ENCODE measurements around the gene COG6. TPM values are rescaled to one million over a fixed set of nuclear protein-coding genes. Genes with fewer than 3 reads are reported as not detected.

Gene COG6
- total and polyA plus RNA-seq, 4 donors, result 4.5 to 10.7 (median 8.0) TPM

DNA sequence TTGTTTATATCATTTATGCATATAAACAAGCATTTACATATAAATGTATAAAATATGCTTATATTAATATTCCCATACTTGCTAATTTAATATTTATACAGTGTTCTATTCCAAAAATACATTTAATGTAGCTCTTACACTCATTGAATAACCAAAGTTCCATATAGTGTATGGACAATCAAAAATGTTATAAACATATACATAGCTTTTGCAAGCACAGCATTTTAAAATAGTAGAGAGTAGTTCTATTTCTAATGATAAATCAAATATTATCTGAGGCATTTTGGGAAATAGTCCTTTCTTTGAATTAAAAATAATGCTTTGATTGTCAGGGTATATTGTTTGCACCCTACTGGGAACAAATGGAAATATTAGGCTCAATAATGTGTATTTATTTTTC lies 22.5 kb upstream of the COG6 start:
- no peak overlapping the region for H3K27ac ChIP-seq (ENCODE audit: low read depth in 1 of 2, low read length in 2 of 2)
- H3K4me3 ChIP-seq (ENCODE audit: low read depth in 1 of 3, low read length in 3 of 3), result no peak overlapping the region
- H3K4me1 ChIP-seq (ENCODE audit: control insufficient read depth in 4 of 4, insufficient read depth in 4 of 4, low read length in 3 of 4), result no peaks in the 10 kb centered on the region
- TF ChIP-seq GABPA (IDR thresholded peaks at IDR 0.05 in 1 of 2, conservative IDR thresholded peaks at IDR 0.05 in 1 of 2), result no peak
- no peak for TF ChIP-seq SP1 (IDR thresholded peaks at IDR 0.05)
- no peak for TF ChIP-seq RXRA (IDR thresholded peaks at IDR 0.05)
- TF ChIP-seq HNF4G (IDR thresholded peaks at IDR 0.05), result no peak
- TF ChIP-seq, protein P1, sequence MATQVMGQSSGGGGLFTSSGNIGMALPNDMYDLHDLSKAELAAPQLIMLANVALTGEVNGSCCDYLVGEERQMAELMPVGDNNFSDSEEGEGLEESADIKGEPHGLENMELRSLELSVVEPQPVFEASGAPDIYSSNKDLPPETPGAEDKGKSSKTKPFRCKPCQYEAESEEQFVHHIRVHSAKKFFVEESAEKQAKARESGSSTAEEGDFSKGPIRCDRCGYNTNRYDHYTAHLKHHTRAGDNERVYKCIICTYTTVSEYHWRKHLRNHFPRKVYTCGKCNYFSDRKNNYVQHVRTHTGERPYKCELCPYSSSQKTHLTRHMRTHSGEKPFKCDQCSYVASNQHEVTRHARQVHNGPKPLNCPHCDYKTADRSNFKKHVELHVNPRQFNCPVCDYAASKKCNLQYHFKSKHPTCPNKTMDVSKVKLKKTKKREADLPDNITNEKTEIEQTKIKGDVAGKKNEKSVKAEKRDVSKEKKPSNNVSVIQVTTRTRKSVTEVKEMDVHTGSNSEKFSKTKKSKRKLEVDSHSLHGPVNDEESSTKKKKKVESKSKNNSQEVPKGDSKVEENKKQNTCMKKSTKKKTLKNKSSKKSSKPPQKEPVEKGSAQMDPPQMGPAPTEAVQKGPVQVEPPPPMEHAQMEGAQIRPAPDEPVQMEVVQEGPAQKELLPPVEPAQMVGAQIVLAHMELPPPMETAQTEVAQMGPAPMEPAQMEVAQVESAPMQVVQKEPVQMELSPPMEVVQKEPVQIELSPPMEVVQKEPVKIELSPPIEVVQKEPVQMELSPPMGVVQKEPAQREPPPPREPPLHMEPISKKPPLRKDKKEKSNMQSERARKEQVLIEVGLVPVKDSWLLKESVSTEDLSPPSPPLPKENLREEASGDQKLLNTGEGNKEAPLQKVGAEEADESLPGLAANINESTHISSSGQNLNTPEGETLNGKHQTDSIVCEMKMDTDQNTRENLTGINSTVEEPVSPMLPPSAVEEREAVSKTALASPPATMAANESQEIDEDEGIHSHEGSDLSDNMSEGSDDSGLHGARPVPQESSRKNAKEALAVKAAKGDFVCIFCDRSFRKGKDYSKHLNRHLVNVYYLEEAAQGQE (IDR thresholded peaks at IDR 0.05), result no peak
- no peak for TF ChIP-seq NR2F2 (IDR thresholded peaks at IDR 0.05)
- no peak for TF ChIP-seq FOXA2 (IDR thresholded peaks at IDR 0.05)
- TF ChIP-seq, protein P2, sequence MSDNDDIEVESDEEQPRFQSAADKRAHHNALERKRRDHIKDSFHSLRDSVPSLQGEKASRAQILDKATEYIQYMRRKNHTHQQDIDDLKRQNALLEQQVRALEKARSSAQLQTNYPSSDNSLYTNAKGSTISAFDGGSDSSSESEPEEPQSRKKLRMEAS (IDR thresholded peaks at IDR 0.05), result no peak
- no peak for TF ChIP-seq FOXA1 (IDR thresholded peaks at IDR 0.05)
- H3K27me3 ChIP-seq (ENCODE audit: control insufficient read depth in 4 of 4, insufficient read depth in 4 of 4, low read length in 3 of 4), result peaks cover 0 to 3% (median 0%) of the 10 kb centered on the region in 4 donors
- no peaks in the 10 kb centered on the region for H3K36me3 ChIP-seq (ENCODE audit: control insufficient read depth in 4 of 4, insufficient read depth in 3 of 4, low read depth in 1 of 4, low read length in 3 of 4)
- H3K9me3 ChIP-seq (ENCODE audit: control insufficient read depth in 4 of 4, low read length in 3 of 4), result peaks cover 0 to 7% (median under 1%) of the 10 kb centered on the region in 4 donors
- no peak for DNase-seq (ENCODE audit: low spot score)
- no peak overlapping the region for H3K9ac ChIP-seq (ENCODE audit: low read depth in 1 of 2, low read length in 2 of 2)

DNA sequence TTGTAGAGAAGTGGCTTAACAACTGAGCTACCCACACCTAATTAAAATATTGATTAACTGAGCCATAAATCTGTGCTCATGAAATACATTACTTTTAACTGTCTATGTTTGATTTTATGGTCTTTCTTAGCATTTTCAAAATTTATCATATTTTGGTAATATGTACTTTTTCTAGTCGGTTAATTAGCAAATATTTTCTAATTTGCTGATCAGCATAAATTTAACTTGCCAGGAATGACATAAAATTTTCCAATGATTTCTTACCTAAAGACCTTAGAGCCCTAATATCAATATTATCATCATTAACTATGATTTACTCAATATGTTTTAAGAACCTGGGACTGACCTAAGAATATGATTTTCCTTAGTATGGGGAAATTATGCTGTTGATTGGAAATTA lies 19.9 kb upstream of the COG6 start:
- TF ChIP-seq, protein P3, sequence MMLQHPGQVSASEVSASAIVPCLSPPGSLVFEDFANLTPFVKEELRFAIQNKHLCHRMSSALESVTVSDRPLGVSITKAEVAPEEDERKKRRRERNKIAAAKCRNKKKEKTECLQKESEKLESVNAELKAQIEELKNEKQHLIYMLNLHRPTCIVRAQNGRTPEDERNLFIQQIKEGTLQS (IDR thresholded peaks at IDR 0.05), result no peak
- Histone ChIP-seq H3K27me3 (ENCODE audit: control insufficient read depth in 4 of 4, insufficient read depth in 4 of 4, low read length in 3 of 4) (peaks cover 0 to 3% (median 0%) of the 10 kb centered on the region in 4 donors), H3K9me3 (ENCODE audit: control insufficient read depth in 4 of 4, low read length in 3 of 4) (peaks cover 0 to 7% (median under 1%) of the 10 kb centered on the region in 4 donors), H3K4me3 (ENCODE audit: low read depth in 1 of 3, low read length in 3 of 3) (no peak overlapping the region), H3K9ac (ENCODE audit: low read depth in 1 of 2, low read length in 2 of 2) (no peak overlapping the region), H3K36me3 (ENCODE audit: control insufficient read depth in 4 of 4, insufficient read depth in 3 of 4, low read depth in 1 of 4, low read length in 3 of 4) (no peaks in the 10 kb centered on the region), H3K4me1 (ENCODE audit: control insufficient read depth in 4 of 4, insufficient read depth in 4 of 4, low read length in 3 of 4) (no peaks in the 10 kb centered on the region), H3K27ac (ENCODE audit: low read depth in 1 of 2, low read length in 2 of 2) (no peak overlapping the region)
- DNase-seq (ENCODE audit: low spot score), result no peak
- WGBS, result 79% methylated on average over 1 of the region's 1 CpG

DNA sequence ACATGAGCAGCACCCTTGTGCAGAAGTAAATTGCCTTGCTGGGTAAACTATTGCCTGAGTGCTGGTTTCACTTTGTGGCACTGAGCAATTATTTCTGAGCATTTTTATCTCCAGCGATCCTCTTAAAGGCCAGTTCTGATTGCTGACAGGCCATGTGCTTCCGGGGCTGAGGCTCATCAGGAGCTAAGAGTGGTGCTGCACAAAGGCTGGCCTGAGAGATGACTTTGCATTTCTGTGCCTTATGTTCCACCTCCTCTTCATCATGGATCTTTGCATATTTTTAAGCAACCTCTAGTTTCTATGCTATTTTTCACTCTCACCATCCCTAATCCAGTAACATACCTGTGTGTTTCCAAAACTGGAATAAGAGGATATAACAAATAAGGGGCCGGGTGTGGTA lies 17.6 kb upstream of the COG6 start:
- WGBS, result 85% methylated on average over 3 of the region's 3 CpGs

More for the DNA sequence above, 17.6 kb upstream of the COG6 start:
- H3K4me3 ChIP-seq (ENCODE audit: low read depth in 1 of 3, low read length in 3 of 3), result no peak overlapping the region
- no peak overlapping the region for H3K27ac ChIP-seq (ENCODE audit: low read depth in 1 of 2, low read length in 2 of 2)
- no peak overlapping the region for H3K9ac ChIP-seq (ENCODE audit: low read depth in 1 of 2, low read length in 2 of 2)
- H3K4me1 ChIP-seq (ENCODE audit: control insufficient read depth in 4 of 4, insufficient read depth in 4 of 4, low read length in 3 of 4), result no peaks in the 10 kb centered on the region
- DNase-seq (ENCODE audit: low spot score), result no peak
- TF ChIP-seq FOXA1 (IDR thresholded peaks at IDR 0.05) (no peak), HNF4A (conservative IDR thresholded peaks at IDR 0.05) (no peak), TAF1 (conservative IDR thresholded peaks at IDR 0.05) (no peak), YY1 (IDR thresholded peaks at IDR 0.05) (no peak), EGR1 (IDR thresholded peaks at IDR 0.05; ENCODE audit: low read depth in 2 of 2) (no peak)
- TF ChIP-seq, protein P2 (IDR thresholded peaks at IDR 0.05), result no peak
- TF ChIP-seq, protein P1 (IDR thresholded peaks at IDR 0.05), result no peak
- TF ChIP-seq, protein P4, sequence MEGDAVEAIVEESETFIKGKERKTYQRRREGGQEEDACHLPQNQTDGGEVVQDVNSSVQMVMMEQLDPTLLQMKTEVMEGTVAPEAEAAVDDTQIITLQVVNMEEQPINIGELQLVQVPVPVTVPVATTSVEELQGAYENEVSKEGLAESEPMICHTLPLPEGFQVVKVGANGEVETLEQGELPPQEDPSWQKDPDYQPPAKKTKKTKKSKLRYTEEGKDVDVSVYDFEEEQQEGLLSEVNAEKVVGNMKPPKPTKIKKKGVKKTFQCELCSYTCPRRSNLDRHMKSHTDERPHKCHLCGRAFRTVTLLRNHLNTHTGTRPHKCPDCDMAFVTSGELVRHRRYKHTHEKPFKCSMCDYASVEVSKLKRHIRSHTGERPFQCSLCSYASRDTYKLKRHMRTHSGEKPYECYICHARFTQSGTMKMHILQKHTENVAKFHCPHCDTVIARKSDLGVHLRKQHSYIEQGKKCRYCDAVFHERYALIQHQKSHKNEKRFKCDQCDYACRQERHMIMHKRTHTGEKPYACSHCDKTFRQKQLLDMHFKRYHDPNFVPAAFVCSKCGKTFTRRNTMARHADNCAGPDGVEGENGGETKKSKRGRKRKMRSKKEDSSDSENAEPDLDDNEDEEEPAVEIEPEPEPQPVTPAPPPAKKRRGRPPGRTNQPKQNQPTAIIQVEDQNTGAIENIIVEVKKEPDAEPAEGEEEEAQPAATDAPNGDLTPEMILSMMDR (IDR thresholded peaks at IDR 0.05; ENCODE audit: low read depth, low read length, missing input control), result no peak
- TF ChIP-seq, protein P5, sequence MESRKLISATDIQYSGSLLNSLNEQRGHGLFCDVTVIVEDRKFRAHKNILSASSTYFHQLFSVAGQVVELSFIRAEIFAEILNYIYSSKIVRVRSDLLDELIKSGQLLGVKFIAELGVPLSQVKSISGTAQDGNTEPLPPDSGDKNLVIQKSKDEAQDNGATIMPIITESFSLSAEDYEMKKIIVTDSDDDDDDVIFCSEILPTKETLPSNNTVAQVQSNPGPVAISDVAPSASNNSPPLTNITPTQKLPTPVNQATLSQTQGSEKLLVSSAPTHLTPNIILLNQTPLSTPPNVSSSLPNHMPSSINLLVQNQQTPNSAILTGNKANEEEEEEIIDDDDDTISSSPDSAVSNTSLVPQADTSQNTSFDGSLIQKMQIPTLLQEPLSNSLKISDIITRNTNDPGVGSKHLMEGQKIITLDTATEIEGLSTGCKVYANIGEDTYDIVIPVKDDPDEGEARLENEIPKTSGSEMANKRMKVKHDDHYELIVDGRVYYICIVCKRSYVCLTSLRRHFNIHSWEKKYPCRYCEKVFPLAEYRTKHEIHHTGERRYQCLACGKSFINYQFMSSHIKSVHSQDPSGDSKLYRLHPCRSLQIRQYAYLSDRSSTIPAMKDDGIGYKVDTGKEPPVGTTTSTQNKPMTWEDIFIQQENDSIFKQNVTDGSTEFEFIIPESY (IDR thresholded peaks at IDR 0.05), result no peak
- TF ChIP-seq, protein P3 (IDR thresholded peaks at IDR 0.05), result no peak
- H3K27me3 ChIP-seq (ENCODE audit: control insufficient read depth in 4 of 4, insufficient read depth in 4 of 4, low read length in 3 of 4), result no peaks in the 10 kb centered on the region
- H3K9me3 ChIP-seq (ENCODE audit: control insufficient read depth in 4 of 4, low read length in 3 of 4), result no peaks in the 10 kb centered on the region
- no peaks in the 10 kb centered on the region for H3K36me3 ChIP-seq (ENCODE audit: control insufficient read depth in 4 of 4, insufficient read depth in 3 of 4, low read depth in 1 of 4, low read length in 3 of 4)

Measured in liver (tissue), 9 donors.